ENCODE results near the gene RND1. TPM values are rescaled to one million over a fixed set of nuclear protein-coding genes. Genes with fewer than 3 reads are reported as not detected.
A peak's percentile ranks its signal among the peaks of the same experiment; 100 is the strongest.

The RND1 gene
- total and polyA plus RNA-seq, 2 of the 13 experiments (the other 11 are each of a cell fraction or from before 2014, with no cell fraction given) = 1.8 to 1.9 TPM

GRCh38 chr12:48907245-48907644 lies 41.6 kb upstream of the RND1 start (continued):
- TF ChIP-seq CHD4 (IDR thresholded peaks at IDR 0.05; ENCODE audit: borderline replicate concordance, low read length) (no peak), ZSCAN31 (CRISPR knock-in tag; IDR thresholded peaks at IDR 0.05; ENCODE audit: low read depth) (no peak)

DNA sequence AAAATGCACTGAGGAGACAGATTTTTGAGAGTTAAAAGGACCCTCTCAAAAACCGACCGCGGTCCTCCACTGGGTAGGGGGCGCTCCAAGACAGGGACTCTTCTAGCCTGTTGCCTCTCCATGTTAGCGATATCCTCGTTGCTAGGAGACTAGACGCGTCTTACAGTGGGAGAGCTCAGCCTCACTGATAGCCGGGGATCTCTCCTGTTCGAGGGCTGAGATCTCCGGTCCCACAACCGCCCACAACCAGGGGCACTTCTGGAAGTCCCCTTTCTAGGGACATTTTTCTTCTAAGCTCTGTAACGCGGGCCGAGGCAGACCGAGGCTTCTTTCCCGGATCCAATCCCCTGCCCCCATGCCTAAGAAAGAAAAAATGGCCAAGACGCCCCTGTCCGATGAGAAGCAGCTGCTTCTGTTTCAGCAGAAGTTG lies 38.3 kb upstream of the RND1 start:
- Histone ChIP-seq H3K79me2 (ENCODE audit: insufficient read depth, low read length) (no peaks in the 10 kb centered on the region), H3K9ac (ENCODE audit: insufficient read depth, low read depth, low read length) (no peak overlapping the region), H3K27ac (ENCODE audit: extremely low read length, insufficient read depth, low read length) (no peak overlapping the region), H3K4me1 (ENCODE audit: insufficient read depth, low read length) (peaks cover 87% of the 10 kb centered on the region), H3K4me2 (ENCODE audit: low read depth, low read length) (peak overlapping the region; percentile 80), H3K9me3 (ENCODE audit: low read length) (no peaks in the 10 kb centered on the region), H4K20me1 (ENCODE audit: insufficient read depth, low read length) (no peaks in the 10 kb centered on the region), H3K27me3 (ENCODE audit: control insufficient read depth in 1 of 2, insufficient read depth in 2 of 2, low read length in 2 of 2) (no peaks in the 10 kb centered on the region), H2AFZ (ENCODE audit: low read length) (no peak overlapping the region), H3K36me3 (replicated peaks in 1 of 2; ENCODE audit: control insufficient read depth in 1 of 2, insufficient read depth in 2 of 2, low read length in 2 of 2) (no peaks in the 10 kb centered on the region), H3K4me3 (replicated peaks in 1 of 3; ENCODE audit: insufficient read depth in 1 of 3, low read depth in 2 of 3, low read length in 3 of 3) (peak overlapping the region; percentile 20 to 41 (median 34); a peak in 2 of 6 replicates)
- ATAC-seq = peak; percentile 66
- intact Hi-C loops (cut with micrococcal nuclease; ENCODE audit: unreplicated experiment) = no loop called here
- in situ Hi-C loops (cut with HindIII; ENCODE audit: extremely low pct_ligation_motif_present, low pct_unique_long_range_greater_than_20kb) = no loop called here
- POLR2A ChIA-PET = interaction anchor here (1.1 to 1.7 kb wide), 2 partner anchors 38 to 52 kb away, joined by 4 to 9 read pairs; partner anchors contain the start of genes DDX23 and RND1
- CTCF ChIA-PET (ENCODE audit: low intra/inter-chr PET ratio, low total read pairs) = no interaction called here
- no TSS peak for BruUV-seq (replicated peaks)
- no peak for FAIRE-seq
- DNase-seq (ENCODE audit: low spot score) = peak; percentile 76
- 36% methylated on average over 17 of the region's 19 CpGs for WGBS (ENCODE audit: low lambda C conversion rate)
- TF ChIP-seq ZNF235 (CRISPR knock-in tag; IDR thresholded peaks at IDR 0.05; ENCODE audit: borderline replicate concordance) = no peak
- TF ChIP-seq ZBTB42 (CRISPR knock-in tag; IDR thresholded peaks at IDR 0.05) = no peak
- TF ChIP-seq POLR2AphosphoS2 (IDR thresholded peaks at IDR 0.05; ENCODE audit: low read depth, low read length) = no peak
- TF ChIP-seq HOXD1 (CRISPR knock-in tag; IDR thresholded peaks at IDR 0.05) = no peak
- no peak for TF ChIP-seq ZNF333 (CRISPR knock-in tag; IDR thresholded peaks at IDR 0.05; ENCODE audit: borderline replicate concordance)
- TF ChIP-seq, protein P1, sequence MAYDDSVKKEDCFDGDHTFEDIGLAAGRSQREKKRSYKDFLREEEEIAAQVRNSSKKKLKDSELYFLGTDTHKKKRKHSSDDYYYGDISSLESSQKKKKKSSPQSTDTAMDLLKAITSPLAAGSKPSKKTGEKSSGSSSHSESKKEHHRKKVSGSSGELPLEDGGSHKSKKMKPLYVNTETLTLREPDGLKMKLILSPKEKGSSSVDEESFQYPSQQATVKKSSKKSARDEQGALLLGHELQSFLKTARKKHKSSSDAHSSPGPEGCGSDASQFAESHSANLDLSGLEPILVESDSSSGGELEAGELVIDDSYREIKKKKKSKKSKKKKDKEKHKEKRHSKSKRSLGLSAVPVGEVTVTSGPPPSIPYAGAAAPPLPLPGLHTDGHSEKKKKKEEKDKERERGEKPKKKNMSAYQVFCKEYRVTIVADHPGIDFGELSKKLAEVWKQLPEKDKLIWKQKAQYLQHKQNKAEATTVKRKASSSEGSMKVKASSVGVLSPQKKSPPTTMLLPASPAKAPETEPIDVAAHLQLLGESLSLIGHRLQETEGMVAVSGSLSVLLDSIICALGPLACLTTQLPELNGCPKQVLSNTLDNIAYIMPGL (CRISPR knock-in tag; IDR thresholded peaks at IDR 0.05; ENCODE audit: borderline replicate concordance in 1 of 2, low read depth in 1 of 2) = 0 out of 4 replicates have a peak, but pooled peaks of 1 of the 2 experiments have one; percentile 40
- no peak for TF ChIP-seq ZNF317 (CRISPR knock-in tag; IDR thresholded peaks at IDR 0.05)
- TF ChIP-seq ZXDC (CRISPR knock-in tag; IDR thresholded peaks at IDR 0.05) = no peak
- TF ChIP-seq ZHX2 (IDR thresholded peaks at IDR 0.05; ENCODE audit: low read depth) = no peak
- TF ChIP-seq ZHX2 (CRISPR knock-in tag; IDR thresholded peaks at IDR 0.05; ENCODE audit: borderline replicate concordance) = no peak

Measured in HepG2 (cell line).